Lung (tissue), 16 donors: ENCODE results near the gene GRK4. TPM values are rescaled to one million over a fixed set of nuclear protein-coding genes. Genes with fewer than 3 reads are reported as not detected.
"Not testable (repeated sequence)": the region's sequence is repeated elsewhere in the genome, so short reads cannot be mapped to it uniquely, and the experiment has no call there.

ENCODE experiments used
- ATAC-seq: fragments of 200-7000 bp; cut with Tn5 transposase; one replicate; pipeline ENCODE4 v1.9.1; 2020; ENCODE audit warnings: moderate number of reproducible peaks; ENCODE audit not compliant: insufficient read depth, low FRiP score
- DNase-seq, 3 donors: peaks; one replicate each; pipeline ENCODE4 v3.0.0-alpha.2; 2013 to 2017
- H3K27ac ChIP-seq, 2 donors: one replicate each; pipeline ENCODE4 v1.5.1; 2013; ENCODE audit warnings: mild to moderate bottlenecking in 2 of 2, moderate library complexity in 2 of 2, control low read depth in 1 of 2, inconsistent platforms in 1 of 2, low read depth in 1 of 2, low read length in 1 of 2
- H3K27me3 ChIP-seq, 3 donors: one replicate each; pipeline ENCODE4 v1.5.1; 2013; ENCODE audit warnings: low read length in 2 of 3; ENCODE audit not compliant: control insufficient read depth in 3 of 3, insufficient read depth in 3 of 3
- H3K36me3 ChIP-seq, 4 donors: one replicate each; pipeline ENCODE4 v1.5.1; 2013; ENCODE audit warnings: low read length in 4 of 4, mild to moderate bottlenecking in 1 of 4, moderate library complexity in 1 of 4; ENCODE audit not compliant: control insufficient read depth in 4 of 4, insufficient read depth in 4 of 4
- H3K4me1 ChIP-seq, 5 donors: one replicate each; pipeline ENCODE4 v1.5.1; 2013; ENCODE audit warnings: low read length in 5 of 5, mild to moderate bottlenecking in 2 of 5, moderate library complexity in 1 of 5; ENCODE audit not compliant: control insufficient read depth in 5 of 5, insufficient read depth in 5 of 5
- H3K4me3 ChIP-seq: one replicate; pipeline ENCODE4 v1.5.1; 2013; ENCODE audit warnings: mild to moderate bottlenecking, control low read depth, moderate library complexity
- H3K9ac ChIP-seq, 2 donors: one replicate each; pipeline ENCODE4 v1.5.1; 2013; ENCODE audit warnings: low read length in 2 of 2, control low read depth in 1 of 2; ENCODE audit not compliant: insufficient read depth in 1 of 2
- H3K9me3 ChIP-seq, 4 donors: one replicate each; pipeline ENCODE4 v1.5.1; 2013; ENCODE audit warnings: low read length in 3 of 4, mild to moderate bottlenecking in 1 of 4, moderate library complexity in 1 of 4; ENCODE audit not compliant: control insufficient read depth in 4 of 4, insufficient read depth in 3 of 4
- WGBS, 2 donors: extraction: QIAGEN DNeasy Blood & Tissue Kit; methylation state at CpG; one replicate each; pipeline ENCODE4 v1.1.7; 2013; 5-methylcytosine and 5-hydroxymethylcytosine counted together
- long read RNA-seq, 5 donors: transcript quantifications; one replicate each; lab custom pipeline, GENCODE V29; 2026
- polyA plus RNA-seq, 2 donors: library from polyadenylated mRNA; stranded (reverse); fragments of 200-250 nt; gene quantifications; one replicate each; pipeline ENCODE4 v1.2.1, GENCODE V29; 2013
- total RNA-seq, 2 donors: library from RNA; depleted of rRNA in 1 of 2; stranded (reverse); fragments of >200 nt in 1 of 2; gene quantifications; one replicate each; pipeline ENCODE4 v1.2.1, GENCODE V29; 2014 to 2021
- TF ChIP-seq, protein P1 (sequence below): IDR thresholded peaks from 2 replicates; pipeline ENCODE4 v1.5.1; 2012; ENCODE audit warnings: mild to moderate bottlenecking; ENCODE audit errors: control extremely low read depth, extremely low read depth
- donor health status: control.
- donor health status: control.
- donor health status: Bipolar disorder and iron deficiency.
- donor health status: healthy.
- donor health status: DM: yes; HTN: yes; CAD: no.

GRK4 gene
- 1 to 10 TPM; 4.6 to 6.7 TPM for total RNA-seq
- polyA plus RNA-seq = 1 to 10 TPM; 1.8 to 1.9 TPM
- long read RNA-seq, donor 1, partial matches to known transcripts = 6 of 10 reads
- long read RNA-seq, donor 1, other reads (novel, unspliced or antisense) = 0 of 10 reads
- long read RNA-seq, donor 2, partial matches to known transcripts = 0 of 4 reads
- long read RNA-seq, donor 2, other reads (novel, unspliced or antisense) = 0 of 4 reads
- long read RNA-seq, donor 3 = 0 reads
- long read RNA-seq, donor 4 = 0 reads
- long read RNA-seq, donor 5, partial matches to known transcripts = 0 of 2 reads
- long read RNA-seq, donor 5, other reads (novel, unspliced or antisense) = 0 of 2 reads

DNA sequence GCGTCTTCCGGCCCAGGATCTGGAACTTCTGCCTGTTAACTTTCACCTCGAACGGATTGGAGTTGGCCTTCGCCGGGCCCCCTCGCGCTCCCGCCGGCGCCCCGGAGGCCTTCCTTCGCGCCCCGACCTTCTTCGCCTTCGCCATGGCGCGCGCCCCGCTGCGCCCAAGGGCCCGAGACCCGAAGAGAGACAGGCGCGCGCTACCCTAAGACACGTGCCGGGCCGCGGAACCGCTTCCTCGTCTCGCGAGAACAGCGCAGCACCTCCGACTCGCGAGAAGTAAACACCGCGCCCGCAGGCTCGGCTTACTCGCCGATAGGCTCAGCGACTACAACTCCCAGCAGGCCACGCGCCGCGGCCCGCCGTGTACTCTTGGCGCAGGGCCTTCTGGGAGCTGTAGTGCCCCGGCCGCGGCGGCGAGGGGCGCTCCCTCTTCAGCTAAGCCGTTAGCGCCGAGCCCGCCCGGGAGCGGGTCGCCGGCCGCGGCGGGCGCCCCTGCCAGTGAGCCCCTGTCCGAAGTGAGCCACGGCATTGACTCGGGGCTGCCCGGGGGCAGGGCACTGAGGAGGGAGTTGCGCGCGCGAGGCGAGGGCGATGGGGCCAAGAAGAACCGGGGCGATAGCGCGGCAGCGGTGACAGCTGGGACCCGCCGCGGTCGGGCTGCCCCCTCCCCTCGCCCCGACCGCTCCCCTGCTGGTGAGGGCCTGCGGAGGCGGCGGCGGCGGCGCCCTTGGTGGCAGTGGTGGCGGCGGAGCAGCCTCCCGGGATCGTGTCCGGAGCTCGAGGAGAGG lies at the start of gene GRK4, which contains the start of gene NOP14:
Gene GRK4 (plus strand): TSS at position 397 of the 791 bp plus-strand sequence. CDS start 500 bp downstream, outside the sequence.
Gene NOP14 (minus strand): TSS at position 232 of the 791 bp plus-strand sequence. CDS start 87 bp downstream, at position 145.
- Histone ChIP-seq H3K4me1 (peaks cover 0 to 30% (median 11%) of the 10 kb centered on the region in 5 donors), H3K4me3 (peak within 1 kb of the TSS; percentile 94), H3K36me3 (peaks cover 0 to 3% (median 2%) of the 10 kb centered on the region in 4 donors), H3K9ac (peak within 1 kb of the TSS; percentile 61 to 71), H3K9me3 (peaks cover 0 to 2% (median 0%) of the 10 kb centered on the region in 4 donors), H3K27ac (peak within 1 kb of the TSS; percentile 88 to 92), H3K27me3 (no peaks in the 10 kb centered on the region)
- 0% methylated on average over 83 to 105 of the region's 105 CpGs for WGBS, 2 donors
- ATAC-seq (peak; percentile 97), DNase-seq (peak; percentile 97 to 99 (median 98))
- TF ChIP-seq, protein P1, sequence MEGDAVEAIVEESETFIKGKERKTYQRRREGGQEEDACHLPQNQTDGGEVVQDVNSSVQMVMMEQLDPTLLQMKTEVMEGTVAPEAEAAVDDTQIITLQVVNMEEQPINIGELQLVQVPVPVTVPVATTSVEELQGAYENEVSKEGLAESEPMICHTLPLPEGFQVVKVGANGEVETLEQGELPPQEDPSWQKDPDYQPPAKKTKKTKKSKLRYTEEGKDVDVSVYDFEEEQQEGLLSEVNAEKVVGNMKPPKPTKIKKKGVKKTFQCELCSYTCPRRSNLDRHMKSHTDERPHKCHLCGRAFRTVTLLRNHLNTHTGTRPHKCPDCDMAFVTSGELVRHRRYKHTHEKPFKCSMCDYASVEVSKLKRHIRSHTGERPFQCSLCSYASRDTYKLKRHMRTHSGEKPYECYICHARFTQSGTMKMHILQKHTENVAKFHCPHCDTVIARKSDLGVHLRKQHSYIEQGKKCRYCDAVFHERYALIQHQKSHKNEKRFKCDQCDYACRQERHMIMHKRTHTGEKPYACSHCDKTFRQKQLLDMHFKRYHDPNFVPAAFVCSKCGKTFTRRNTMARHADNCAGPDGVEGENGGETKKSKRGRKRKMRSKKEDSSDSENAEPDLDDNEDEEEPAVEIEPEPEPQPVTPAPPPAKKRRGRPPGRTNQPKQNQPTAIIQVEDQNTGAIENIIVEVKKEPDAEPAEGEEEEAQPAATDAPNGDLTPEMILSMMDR = peak; percentile 39

DNA sequence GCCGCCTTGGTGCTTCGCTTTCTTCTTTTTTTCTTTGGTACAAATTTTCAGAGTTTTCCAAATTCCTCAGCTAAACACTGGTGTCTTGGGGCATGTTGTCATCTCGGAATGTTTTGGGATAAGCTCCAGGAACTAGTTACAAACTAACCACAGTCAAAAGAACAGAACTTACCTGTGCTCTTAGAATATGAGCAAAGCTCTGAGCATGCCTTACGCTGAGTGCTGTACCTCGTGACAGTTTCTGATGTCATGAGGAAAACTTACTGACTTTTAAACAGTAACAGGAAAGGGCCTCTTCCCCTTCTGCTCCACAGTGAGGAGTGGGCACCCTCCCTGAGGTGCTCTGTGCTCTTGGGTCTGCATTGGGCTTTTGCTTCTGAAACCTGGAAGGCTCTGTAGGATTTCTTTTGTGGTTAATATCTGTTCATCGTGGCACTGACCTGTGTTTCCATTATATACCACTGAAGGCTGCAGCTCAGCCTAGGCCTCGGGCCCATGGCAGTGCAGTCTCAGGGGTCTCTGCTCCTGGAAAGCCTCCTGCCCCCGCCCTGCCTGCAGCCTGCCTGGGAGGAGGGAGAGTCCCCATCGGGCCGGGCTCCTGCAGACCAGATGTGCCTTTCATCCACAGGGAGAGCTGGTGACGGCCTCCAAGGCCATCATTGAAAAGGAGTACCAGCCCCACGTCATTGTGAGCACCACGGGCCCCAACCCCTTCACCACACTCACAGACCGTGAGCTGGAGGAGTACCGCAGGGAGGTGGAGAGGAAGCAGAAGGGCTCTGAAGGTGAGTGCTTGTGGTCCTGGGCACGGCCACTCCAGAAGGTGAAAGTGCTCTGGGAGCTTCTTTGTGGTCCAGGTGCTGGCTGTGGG lies 48.9 kb upstream of the GRK4 start:
- Histone ChIP-seq H3K27me3 (no peaks in the 10 kb centered on the region), H3K27ac (peak overlapping the region in 1 of 2 donors; percentile 66), H3K4me3 (no peak overlapping the region), H3K4me1 (peaks cover 0 to 3% (median 0%) of the 10 kb centered on the region in 5 donors), H3K9me3 (no peaks in the 10 kb centered on the region), H3K36me3 (peaks cover 20 to 52% (median 41%) of the 10 kb centered on the region in 4 donors), H3K9ac (no peak overlapping the region)
- no peak for DNase-seq
- peak; percentile 67 for ATAC-seq
- WGBS, 2 donors = 35 to 59% methylated on average over 15 to 16 of the region's 16 CpGs
- TF ChIP-seq, protein P1 = no peak

DNA sequence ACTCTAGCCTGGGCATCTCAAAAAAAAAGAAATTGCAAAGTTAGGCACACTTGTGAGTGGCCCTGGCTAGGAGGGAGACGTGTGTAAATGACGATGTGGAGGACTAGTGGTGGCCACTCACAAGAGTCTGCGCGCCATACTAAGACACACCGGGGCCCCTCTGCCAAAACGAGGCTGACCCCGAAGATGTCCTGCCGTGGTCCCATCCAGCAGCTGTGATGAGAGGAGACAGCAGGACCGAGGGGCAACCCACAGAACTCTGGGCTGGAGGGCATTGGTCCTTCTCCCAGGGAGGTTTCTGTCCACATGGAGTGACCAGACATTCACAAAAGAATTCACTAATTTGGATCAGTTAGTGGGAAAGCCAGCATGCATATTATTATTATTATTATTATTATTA lies 47.6 kb upstream of the GRK4 start:
- no peaks in the 10 kb centered on the region for H3K27me3 ChIP-seq
- no peak overlapping the region for H3K4me3 ChIP-seq
- peaks cover 0 to 3% (median 0%) of the 10 kb centered on the region in 5 donors for H3K4me1 ChIP-seq
- peaks cover 20 to 43% (median 33%) of the 10 kb centered on the region in 4 donors for H3K36me3 ChIP-seq
- no peak overlapping the region for H3K27ac ChIP-seq
- 92 to 93% methylated on average over 9 of the region's 9 CpGs for WGBS, 2 donors
- H3K9me3 ChIP-seq = no peaks in the 10 kb centered on the region
- ATAC-seq (no peak), DNase-seq (no peak)
- TF ChIP-seq, protein P1 = no peak
- H3K9ac ChIP-seq = no peak overlapping the region

DNA sequence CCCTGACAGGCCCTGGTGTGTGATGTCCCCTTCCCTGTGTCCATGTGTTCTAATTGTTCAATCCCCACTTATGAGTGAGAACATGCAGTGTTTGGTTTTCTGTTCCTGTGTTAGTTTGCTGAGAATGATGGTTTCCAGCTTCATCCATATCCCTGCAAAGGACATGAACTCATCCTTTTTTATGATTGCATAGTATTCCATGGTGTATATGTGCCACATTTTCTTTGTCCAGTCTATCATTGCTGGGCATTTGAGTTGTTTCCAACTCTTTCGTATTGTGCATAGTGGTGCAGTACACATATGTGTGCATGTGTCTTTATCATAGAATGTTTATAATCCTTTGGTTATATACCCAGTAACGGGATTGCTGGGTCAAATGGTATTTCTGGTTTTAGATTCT lies 46.7 kb upstream of the GRK4 start:
- peaks cover 20 to 35% (median 27%) of the 10 kb centered on the region in 4 donors for H3K36me3 ChIP-seq
- 99 to 100% methylated on average over 2 of the region's 2 CpGs for WGBS, 2 donors
- H3K9me3 ChIP-seq = not testable (repeated sequence)

DNA sequence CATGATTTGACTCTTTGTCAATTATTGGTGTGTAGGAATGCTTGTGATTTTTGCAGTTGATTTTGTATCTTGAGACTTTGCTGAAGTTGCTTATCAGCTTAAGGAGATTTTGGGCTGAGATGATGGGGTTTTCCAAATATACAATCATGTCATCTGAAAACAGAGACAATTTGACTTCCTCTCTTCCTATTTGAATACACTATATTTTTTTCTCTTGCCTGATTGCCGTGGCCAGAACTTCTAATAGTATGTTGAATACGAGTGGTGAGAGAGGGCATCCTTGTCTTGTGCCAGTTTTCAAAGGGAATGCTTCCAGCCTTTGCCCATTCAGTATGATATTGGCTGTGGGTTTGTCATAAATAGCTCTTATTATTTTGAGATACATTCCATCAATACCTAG lies 45.1 kb upstream of the GRK4 start:
- peaks cover 16 to 27% (median 19%) of the 10 kb centered on the region in 4 donors for H3K36me3 ChIP-seq
- ATAC-seq, H3K4me3 ChIP-seq, H3K9ac ChIP-seq, DNase-seq, H3K9me3 ChIP-seq, H3K27me3 ChIP-seq, H3K27ac ChIP-seq: not testable (repeated sequence)
- 82 to 83% methylated on average over 2 of the region's 2 CpGs for WGBS, 2 donors
- peaks cover 0 to 11% (median 0%) of the 10 kb centered on the region in 5 donors for H3K4me1 ChIP-seq

More for the DNA sequence above, 46.7 kb upstream of the GRK4 start:
- H3K4me3 ChIP-seq, ATAC-seq, DNase-seq, H3K9ac ChIP-seq, H3K27me3 ChIP-seq, H3K4me1 ChIP-seq, H3K27ac ChIP-seq: not testable (repeated sequence)
